Trophoblast cell (in vitro differentiated cells and primary cell): ENCODE results near the gene RDH14.

Experiments used
- DNase-seq, 2 donors: peaks; one replicate each; pipeline ENCODE4 v3.0.0-alpha.2; 2016
- H2AFZ ChIP-seq: 2 replicates; pipeline ENCODE4 v1.6.1; 2013; ENCODE audit warnings: low read length, moderate library complexity, mild to moderate bottlenecking; ENCODE audit not compliant: insufficient read depth, poor library complexity
- H2AK5ac ChIP-seq: 2 replicates; pipeline ENCODE4 v1.6.1; 2013; ENCODE audit warnings: mild to moderate bottlenecking, low read length
- H2BK120ac ChIP-seq: 2 replicates; pipeline ENCODE4 v1.6.1; 2013; ENCODE audit warnings: low read length, mild to moderate bottlenecking, moderate library complexity; ENCODE audit not compliant: insufficient read depth, poor library complexity
- H2BK12ac ChIP-seq: 2 replicates; pipeline ENCODE4 v1.6.1; 2013; ENCODE audit warnings: mild to moderate bottlenecking, low read length, moderate library complexity
- H2BK5ac ChIP-seq: 2 replicates; pipeline ENCODE4 v1.6.1; 2013; ENCODE audit warnings: low read length, low read depth, moderate library complexity, mild to moderate bottlenecking; ENCODE audit not compliant: poor library complexity
- H3K14ac ChIP-seq: 2 replicates; pipeline ENCODE4 v1.6.1; 2013; ENCODE audit warnings: mild to moderate bottlenecking, low read length
- H3K18ac ChIP-seq: 2 replicates; pipeline ENCODE4 v1.6.1; 2013; ENCODE audit warnings: mild to moderate bottlenecking, low read length
- H3K23ac ChIP-seq: 2 replicates; pipeline ENCODE4 v1.6.1; 2013; ENCODE audit warnings: low read length
- H3K27ac ChIP-seq: 2 replicates; pipeline ENCODE4 v1.5.1; 2013; ENCODE audit warnings: low read depth, mild to moderate bottlenecking, inconsistent platforms, low read length, moderate library complexity
- H3K27me3 ChIP-seq: 2 replicates; pipeline ENCODE4 v1.6.1; 2013; ENCODE audit warnings: inconsistent platforms, mild to moderate bottlenecking, low read length, moderate library complexity; ENCODE audit not compliant: insufficient read depth
- H3K36me3 ChIP-seq, 2 experiments: 1 replicate in 1 of 2; 2 replicates in 1 of 2; pipeline ENCODE4 v1.6.1; 2013; ENCODE audit warnings: low read length in 2 of 2, mild to moderate bottlenecking in 2 of 2, moderate library complexity in 1 of 2; ENCODE audit not compliant: insufficient read depth in 2 of 2, control insufficient read depth in 1 of 2
- H3K4ac ChIP-seq: 2 replicates; pipeline ENCODE4 v1.6.1; 2013; ENCODE audit warnings: low read depth, mild to moderate bottlenecking, low read length, moderate library complexity
- H3K4me1 ChIP-seq, 2 experiments: 1 replicate in 1 of 2; 2 replicates in 1 of 2; pipeline ENCODE4 v1.6.1; 2013; ENCODE audit warnings: low read length in 2 of 2, mild to moderate bottlenecking in 2 of 2, moderate library complexity in 1 of 2; ENCODE audit not compliant: insufficient read depth in 2 of 2, control insufficient read depth in 1 of 2
- H3K4me2 ChIP-seq: 2 replicates; pipeline ENCODE4 v1.6.1; 2013; ENCODE audit warnings: inconsistent platforms, mild to moderate bottlenecking, low read length, moderate library complexity
- H3K4me3 ChIP-seq: 2 replicates; pipeline ENCODE4 v1.5.1; 2013; ENCODE audit warnings: mild to moderate bottlenecking, low read depth, low read length, inconsistent platforms
- H3K79me1 ChIP-seq: one replicate; pipeline ENCODE4 v1.6.1; 2013; ENCODE audit warnings: low read length
- H3K79me2 ChIP-seq: 2 replicates; pipeline ENCODE4 v1.6.1; 2013; ENCODE audit warnings: low read length, mild to moderate bottlenecking; ENCODE audit not compliant: control insufficient read depth, insufficient read depth, poor library complexity
- H3K9ac ChIP-seq: 2 replicates; pipeline ENCODE4 v1.6.1; 2013; ENCODE audit warnings: mild to moderate bottlenecking, low read length
- H3K9me3 ChIP-seq: 2 replicates; pipeline ENCODE4 v1.6.1; 2013; ENCODE audit warnings: low read depth, mild to moderate bottlenecking, control low read depth, inconsistent platforms, low read length; ENCODE audit not compliant: insufficient read depth
- H4K12ac ChIP-seq: 2 replicates; pipeline ENCODE4 v1.6.1; 2013; ENCODE audit warnings: low read depth, mild to moderate bottlenecking, low read length, moderate library complexity
- H4K8ac ChIP-seq: 2 replicates; pipeline ENCODE4 v1.6.1; 2013; ENCODE audit warnings: low read depth, mild to moderate bottlenecking, low read length, moderate library complexity
- H4K91ac ChIP-seq: one replicate; pipeline ENCODE4 v1.6.1; 2013; ENCODE audit warnings: low read depth, mild to moderate bottlenecking, low read length, moderate library complexity
- WGBS: extraction: QIAGEN DNeasy Blood & Tissue Kit; methylation state at CpG from one replicate; pipeline ENCODE4 v1.1.7; 2013; ENCODE audit warnings: missing lambda C conversion rate; ENCODE audit not compliant: insufficient read length, insufficient coverage; ENCODE audit errors: extremely low coverage; 5-methylcytosine and 5-hydroxymethylcytosine counted together

RDH14 gene

DNA sequence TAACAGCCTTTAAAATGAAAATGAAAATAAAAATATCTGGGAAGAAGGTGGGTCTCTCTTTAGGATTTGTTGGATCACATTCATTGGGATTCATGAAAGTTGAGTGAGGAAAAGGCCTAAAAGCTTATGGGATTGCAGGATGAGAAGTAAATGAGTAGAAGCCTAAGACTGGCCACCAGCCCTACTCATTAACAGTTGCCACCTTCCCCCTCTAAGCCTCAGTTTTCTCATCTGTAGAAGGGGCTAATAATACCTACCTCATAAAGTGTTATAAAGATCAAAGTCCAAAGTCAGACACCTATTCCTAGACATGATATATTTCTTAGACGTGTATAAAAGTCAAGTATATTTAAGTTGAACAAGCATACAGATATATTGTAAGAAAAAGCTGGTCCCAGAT lies 23.8 kb downstream of the RDH14 start:
- H3K27me3 ChIP-seq, result no peaks in the 10 kb centered on the region
- no peak overlapping the region for H2BK5ac ChIP-seq
- H3K4me1 ChIP-seq, result no peaks in the 10 kb centered on the region
- DNase-seq, result no peak
- H3K18ac ChIP-seq, result no peak overlapping the region
- H4K12ac ChIP-seq, result no peak overlapping the region
- H3K9ac ChIP-seq, result no peak overlapping the region
- no peak overlapping the region for H2BK12ac ChIP-seq
- no peak overlapping the region for H4K91ac ChIP-seq
- H3K36me3 ChIP-seq, result no peaks in the 10 kb centered on the region
- no peak overlapping the region for H2BK120ac ChIP-seq
- no peaks in the 10 kb centered on the region for H3K9me3 ChIP-seq
- no peak overlapping the region for H3K23ac ChIP-seq
- H3K27ac ChIP-seq, result no peak overlapping the region
- H3K4ac ChIP-seq, result no peak overlapping the region
- H2AFZ ChIP-seq, result no peak overlapping the region
- no peak overlapping the region for H3K4me3 ChIP-seq
- H3K79me2 ChIP-seq, result no peaks in the 10 kb centered on the region
- no peak overlapping the region for H4K8ac ChIP-seq
- H3K79me1 ChIP-seq, result no peaks in the 10 kb centered on the region
- no peak overlapping the region for H3K4me2 ChIP-seq
- no peak overlapping the region for H3K14ac ChIP-seq
- no peak overlapping the region for H2AK5ac ChIP-seq
- WGBS, result no CpG with 5 or more reads among the region's 1 CpG

GRCh38 chr2:18536100-18536499 lies 24.4 kb downstream of the RDH14 start:
- no peaks in the 10 kb centered on the region for H3K4me1 ChIP-seq
- no peaks in the 10 kb centered on the region for H3K9me3 ChIP-seq
- peak; percentile 70 to 75 for DNase-seq
- H3K18ac ChIP-seq, result no peak overlapping the region
- H2AFZ ChIP-seq, result no peak overlapping the region
- no peak overlapping the region for H4K8ac ChIP-seq
- H3K79me2 ChIP-seq, result no peaks in the 10 kb centered on the region
- H2BK5ac ChIP-seq, result no peak overlapping the region
- H2AK5ac ChIP-seq, result no peak overlapping the region
- no peak overlapping the region for H3K4ac ChIP-seq
- no peak overlapping the region for H3K4me2 ChIP-seq
- no peak overlapping the region for H2BK12ac ChIP-seq
- no peak overlapping the region for H4K91ac ChIP-seq
- no peaks in the 10 kb centered on the region for H3K27me3 ChIP-seq
- H3K9ac ChIP-seq, result no peak overlapping the region
- H3K27ac ChIP-seq, result no peak overlapping the region
- H3K14ac ChIP-seq, result no peak overlapping the region
- no CpG with 5 or more reads among the region's 7 CpGs for WGBS
- no peaks in the 10 kb centered on the region for H3K79me1 ChIP-seq
- no peak overlapping the region for H3K23ac ChIP-seq
- H2BK120ac ChIP-seq, result no peak overlapping the region
- no peak overlapping the region for H4K12ac ChIP-seq
- no peak overlapping the region for H3K4me3 ChIP-seq
- H3K36me3 ChIP-seq, result no peaks in the 10 kb centered on the region

GRCh38 chr2:18531194-18531593 lies 29.3 kb downstream of the RDH14 start:
- H3K4ac ChIP-seq, result no peak overlapping the region
- no peak overlapping the region for H3K4me2 ChIP-seq
- H3K4me3 ChIP-seq, result no peak overlapping the region
- no peak overlapping the region for H2AFZ ChIP-seq
- no peak overlapping the region for H4K12ac ChIP-seq
- H3K27ac ChIP-seq, result no peak overlapping the region
- H3K79me1 ChIP-seq, result no peaks in the 10 kb centered on the region
- no peaks in the 10 kb centered on the region for H3K9me3 ChIP-seq
- H2BK12ac ChIP-seq, result no peak overlapping the region
- no peak overlapping the region for H3K14ac ChIP-seq
- H2BK5ac ChIP-seq, result no peak overlapping the region
- H3K9ac ChIP-seq, result no peak overlapping the region
- DNase-seq, result no peak
- H4K8ac ChIP-seq, result no peak overlapping the region
- H3K79me2 ChIP-seq, result no peaks in the 10 kb centered on the region
- H2AK5ac ChIP-seq, result no peak overlapping the region
- H3K4me1 ChIP-seq, result no peaks in the 10 kb centered on the region
- no peak overlapping the region for H3K18ac ChIP-seq
- H3K36me3 ChIP-seq, result no peaks in the 10 kb centered on the region
- no peaks in the 10 kb centered on the region for H3K27me3 ChIP-seq
- no peak overlapping the region for H3K23ac ChIP-seq
- no CpG with 5 or more reads among the region's 1 CpG for WGBS
- no peak overlapping the region for H2BK120ac ChIP-seq
- no peak overlapping the region for H4K91ac ChIP-seq

DNA sequence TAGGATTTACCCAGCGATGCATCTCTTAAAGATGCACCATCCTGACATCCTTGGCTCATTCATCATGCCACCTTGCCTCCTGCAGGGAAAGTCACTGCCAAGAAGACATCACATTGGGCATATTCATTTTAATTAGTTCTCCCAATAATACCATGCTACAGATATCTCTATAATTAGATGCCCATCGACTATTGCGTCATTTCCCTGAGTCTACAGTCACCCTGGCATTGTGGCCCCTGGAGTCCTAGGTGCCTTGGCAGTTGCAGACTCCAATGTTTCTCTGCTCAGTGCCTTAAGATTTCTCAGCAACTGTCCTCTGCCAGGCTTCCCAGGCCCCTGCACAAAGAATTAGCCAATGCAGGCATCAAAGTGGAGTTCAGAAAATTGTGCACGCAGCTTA lies 32.6 kb downstream of the RDH14 start:
- no peak overlapping the region for H3K9ac ChIP-seq

More for the DNA sequence above, 32.6 kb downstream of the RDH14 start:
- no peaks in the 10 kb centered on the region for H3K4me1 ChIP-seq
- no CpG with 5 or more reads among the region's 4 CpGs for WGBS
- no peak overlapping the region for H2AK5ac ChIP-seq
- no peak overlapping the region for H2BK5ac ChIP-seq
- no peaks in the 10 kb centered on the region for H3K79me2 ChIP-seq
- no peak overlapping the region for H3K4me3 ChIP-seq
- H3K27ac ChIP-seq, result no peak overlapping the region
- H3K27me3 ChIP-seq, result no peaks in the 10 kb centered on the region
- no peak for DNase-seq
- no peaks in the 10 kb centered on the region for H3K36me3 ChIP-seq
- no peak overlapping the region for H3K23ac ChIP-seq
- no peaks in the 10 kb centered on the region for H3K9me3 ChIP-seq
- H3K4me2 ChIP-seq, result no peak overlapping the region
- no peak overlapping the region for H4K91ac ChIP-seq
- H2AFZ ChIP-seq, result no peak overlapping the region
- H2BK12ac ChIP-seq, result no peak overlapping the region
- H4K8ac ChIP-seq, result no peak overlapping the region
- no peak overlapping the region for H3K18ac ChIP-seq
- H4K12ac ChIP-seq, result no peak overlapping the region
- no peak overlapping the region for H3K4ac ChIP-seq
- no peaks in the 10 kb centered on the region for H3K79me1 ChIP-seq
- H2BK120ac ChIP-seq, result no peak overlapping the region
- no peak overlapping the region for H3K14ac ChIP-seq
